Measurements from ENCODE around the gene CSH1. TPM values are rescaled to one million over a fixed set of nuclear protein-coding genes. Genes with fewer than 3 reads are reported as not detected.

CSH1 gene
- total RNA-seq, 3 donors from 2014 or later (not counting 1 experiment from before 2014, with no cell fraction given): not detected

- Histone ChIP-seq H3K27me3 (ENCODE audit: control insufficient read depth, insufficient read depth, low read length) (no peaks in the 10 kb centered on the region), H3K9me3 (ENCODE audit: control insufficient read depth, insufficient read depth, low read length) (no peaks in the 10 kb centered on the region), H3K4me1 (ENCODE audit: control insufficient read depth, insufficient read depth, low read length) (peaks cover 16% of the 10 kb centered on the region), H3K27ac (ENCODE audit: low read length) (peak overlapping the region; percentile 70), H3K4me3 (ENCODE audit: low read length) (peak overlapping the region; percentile 36), H3K36me3 (ENCODE audit: control insufficient read depth, insufficient read depth, low read length) (no peaks in the 10 kb centered on the region)
- H3K27ac Mint-ChIP-seq: peak overlapping the region; percentile 88 to 90
- peak overlapping the region; percentile 81 for H3K4me3 Mint-ChIP-seq
- intact Hi-C loops (cut with micrococcal nuclease): no loop called here
- H3K27me3 Mint-ChIP-seq (ENCODE audit: low read depth in 2 of 2): no peaks in the 10 kb centered on the region
- WGBS (ENCODE audit: insufficient coverage): 30% methylated on average over 82 of the region's 82 CpGs
- DNase-seq: peak; percentile 96
- peaks cover 20 to 21% of the 10 kb centered on the region in 2 donors for H3K4me1 Mint-ChIP-seq
- peak; percentile 82 for TF ChIP-seq CTCF (IDR thresholded peaks at IDR 0.05)
- H3K36me3 Mint-ChIP-seq: no peaks in the 10 kb centered on the region
- H3K9me3 Mint-ChIP-seq: no peaks in the 10 kb centered on the region
- ATAC-seq: peak; percentile 95 to 98 (median 97)
These were observed 47.3 kb downstream of the CSH1 start for GRCh38 chr17:63848834-63849689.

DNA sequence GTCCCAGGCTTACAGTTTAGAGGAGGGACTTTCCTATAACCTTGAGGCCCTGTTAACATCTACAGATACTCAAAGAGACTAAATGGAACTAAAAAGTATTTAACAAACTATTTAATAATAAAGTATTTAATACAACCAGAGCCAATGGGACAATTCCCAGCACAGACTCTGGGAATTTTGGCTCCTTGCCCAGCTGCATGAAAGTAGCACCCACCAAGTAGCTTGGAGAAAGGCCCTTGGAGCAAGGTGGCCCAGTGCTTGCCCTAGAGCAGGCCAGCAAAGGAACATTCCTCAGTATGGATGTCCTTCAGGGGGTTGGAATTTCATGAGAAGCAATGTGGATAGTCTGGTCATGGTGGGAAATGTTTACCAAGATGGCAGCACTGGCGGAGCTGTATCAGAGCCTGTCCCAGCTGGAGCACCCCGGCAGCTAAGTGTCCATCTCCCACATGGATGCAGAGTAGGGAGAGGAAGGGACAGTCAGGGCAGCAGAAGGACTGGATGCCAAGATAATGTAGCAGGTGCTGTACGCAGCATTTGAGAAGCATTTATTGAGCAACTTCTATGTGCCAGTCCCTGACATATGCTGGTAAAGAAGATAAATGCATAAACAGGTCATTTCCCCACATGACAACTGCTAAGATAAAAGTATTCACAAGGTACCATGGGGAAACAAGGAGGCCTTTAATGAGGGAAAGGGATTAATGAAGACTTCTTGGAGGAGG lies 48.7 kb downstream of the CSH1 start:
- no peaks in the 10 kb centered on the region for H3K9me3 Mint-ChIP-seq
- WGBS (ENCODE audit: insufficient coverage): 67% methylated on average over 3 of the region's 3 CpGs
- DNase-seq (peak in 1 of 2 donors; percentile 4), ATAC-seq (no peak)
- no peaks in the 10 kb centered on the region for H3K27me3 Mint-ChIP-seq (ENCODE audit: low read depth in 2 of 2)
- Histone ChIP-seq H3K36me3 (ENCODE audit: control insufficient read depth, insufficient read depth, low read length) (no peaks in the 10 kb centered on the region), H3K4me3 (ENCODE audit: low read length) (no peak overlapping the region), H3K27ac (ENCODE audit: low read length) (no peak overlapping the region), H3K27me3 (ENCODE audit: control insufficient read depth, insufficient read depth, low read length) (no peaks in the 10 kb centered on the region), H3K9me3 (ENCODE audit: control insufficient read depth, insufficient read depth, low read length) (no peaks in the 10 kb centered on the region), H3K4me1 (ENCODE audit: control insufficient read depth, insufficient read depth, low read length) (peaks cover 26% of the 10 kb centered on the region)
- H3K4me3 Mint-ChIP-seq: peak overlapping the region; percentile 82
- intact Hi-C loops (cut with micrococcal nuclease): no loop called here
- peak overlapping the region; percentile 88 to 90 for H3K27ac Mint-ChIP-seq
- no peaks in the 10 kb centered on the region for H3K36me3 Mint-ChIP-seq
- TF ChIP-seq CTCF (IDR thresholded peaks at IDR 0.05): no peak
- peaks cover 27 to 30% of the 10 kb centered on the region in 2 donors for H3K4me1 Mint-ChIP-seq

DNA sequence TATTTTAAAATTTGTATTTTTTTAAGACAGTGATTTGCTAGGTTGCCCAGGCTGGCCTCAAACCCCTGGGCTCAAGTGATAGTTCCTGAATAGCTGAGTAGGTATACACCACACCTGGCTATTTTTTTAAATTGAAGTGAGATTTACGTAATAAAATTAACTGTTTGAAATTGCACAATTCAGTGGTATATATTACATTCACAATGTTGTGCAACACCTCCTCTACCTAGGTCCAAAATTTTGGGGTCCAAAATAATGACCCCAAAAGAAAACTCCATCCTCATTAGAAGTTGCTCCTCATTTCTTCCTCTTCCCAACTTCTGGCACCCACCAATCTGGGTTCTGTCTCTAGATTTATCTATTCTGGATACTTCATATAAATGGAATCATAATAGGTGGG lies 50.9 kb downstream of the CSH1 start:
- Mint-ChIP-seq H3K27me3 (ENCODE audit: low read depth in 2 of 2) (no peaks in the 10 kb centered on the region), H3K9me3 (no peaks in the 10 kb centered on the region), H3K27ac (no peak overlapping the region), H3K4me1 (peaks cover 42 to 47% of the 10 kb centered on the region in 2 donors), H3K36me3 (no peaks in the 10 kb centered on the region), H3K4me3 (no peak overlapping the region)
- no CpG with 5 or more reads among the region's 1 CpG for WGBS (ENCODE audit: insufficient coverage)
- TF ChIP-seq CTCF (IDR thresholded peaks at IDR 0.05): no peak
- no peak for ATAC-seq
- H3K4me3 ChIP-seq (ENCODE audit: low read length): no peak overlapping the region
- no peak overlapping the region for H3K27ac ChIP-seq (ENCODE audit: low read length)
- intact Hi-C loops (cut with micrococcal nuclease): no loop called here
- no peaks in the 10 kb centered on the region for H3K9me3 ChIP-seq (ENCODE audit: control insufficient read depth, insufficient read depth, low read length)
- H3K27me3 ChIP-seq (ENCODE audit: control insufficient read depth, insufficient read depth, low read length): no peaks in the 10 kb centered on the region
- H3K36me3 ChIP-seq (ENCODE audit: control insufficient read depth, insufficient read depth, low read length): no peaks in the 10 kb centered on the region
- no peak for DNase-seq
- H3K4me1 ChIP-seq (ENCODE audit: control insufficient read depth, insufficient read depth, low read length): peaks cover 43% of the 10 kb centered on the region

Other genes with a start within 250 kb of the CSH1 start
- gene LIMD2, start 196.4 kb downstream of the CSH1 start, total RNA-seq: 100 to 1,000 TPM; 513 to 546 (median 524) TPM
- gene STRADA, start 154.8 kb downstream of the CSH1 start, total RNA-seq: 10 to 100 TPM; 72.6 to 83.1 (median 78.2) TPM
- gene CCDC47, start 123.0 kb downstream of the CSH1 start, total RNA-seq: 10 to 100 TPM; 37.9 to 45.2 (median 41.7) TPM
- 100 to 1,000 TPM in 2 of 3 donors, 10 to 100 TPM in 1; 80.1 to 127 (median 110) TPM for gene DDX42, start 122.4 kb downstream of the CSH1 start, total RNA-seq
- gene PSMC5, start 69.1 kb downstream of the CSH1 start, total RNA-seq: 100 to 1,000 TPM in 2 of 3 donors, 10 to 100 TPM in 1; 91.3 to 114 (median 100) TPM
- 10 to 100 TPM; 35.2 to 53.5 (median 51.6) TPM for gene FTSJ3, start 68.9 kb downstream of the CSH1 start, total RNA-seq
- gene SMARCD2, start 53.9 kb downstream of the CSH1 start, total RNA-seq: 100 to 1,000 TPM; 131 to 162 (median 139) TPM
- gene CSH2, start 22.9 kb downstream of the CSH1 start, total RNA-seq: not detected
- not detected for gene GH2, start 14.6 kb downstream of the CSH1 start, total RNA-seq
- gene CSHL1, start 14.7 kb upstream of the CSH1 start, total RNA-seq: not detected
- gene GH1, start 22.3 kb upstream of the CSH1 start, total RNA-seq: not detected
- 10 to 100 TPM; 26.9 to 28.9 (median 27.2) TPM for gene CD79B, start 35.8 kb upstream of the CSH1 start, total RNA-seq
- gene SCN4A, start 76.3 kb upstream of the CSH1 start, total RNA-seq: under 1 TPM; 0.10 to 0.14 (median 0.14) TPM
- gene PRR29, start 101.8 kb upstream of the CSH1 start, total RNA-seq: 1 to 10 TPM in 2 of 3 donors, under 1 TPM in 1; 0.92 to 1.6 (median 1.6) TPM
- gene ICAM2, start 124.1 kb upstream of the CSH1 start, total RNA-seq: 10 to 100 TPM; 73.2 to 91.0 (median 78.0) TPM
- gene ERN1, start 233.6 kb upstream of the CSH1 start, total RNA-seq: 10 to 100 TPM; 52.9 to 90.5 (median 67.2) TPM